ENCODE results near the gene ATP5PB.

The ATP5PB gene

GRCh38 chr1:111486431-111486830, 37.2 kb downstream of the ATP5PB start:
- H3K9me3 ChIP-seq (ENCODE audit: control insufficient read depth, low read length): no peaks in the 10 kb centered on the region
- DNase-seq: no peak
- no peak overlapping the region for H3K4me3 ChIP-seq (ENCODE audit: insufficient read depth, low read depth, low read length, poor library complexity, severe bottlenecking)
- H3K4me1 ChIP-seq (ENCODE audit: control insufficient read depth, insufficient read depth, low read length, poor library complexity, severe bottlenecking): no peaks in the 10 kb centered on the region
- H3K27ac ChIP-seq (ENCODE audit: insufficient read depth, low read length, poor library complexity, severe bottlenecking): no peak overlapping the region
- no peaks in the 10 kb centered on the region for H3K27me3 ChIP-seq (replicated peaks; ENCODE audit: control insufficient read depth, insufficient read depth, low read length, poor library complexity, severe bottlenecking)
- no peaks in the 10 kb centered on the region for H3K36me3 ChIP-seq (ENCODE audit: control insufficient read depth, insufficient read depth, low read length)

GRCh38 chr1:111487133-111487532, 37.9 kb downstream of the ATP5PB start:
- no peak for DNase-seq
- Histone ChIP-seq H3K4me1 (ENCODE audit: control insufficient read depth, insufficient read depth, low read length, poor library complexity, severe bottlenecking) (no peaks in the 10 kb centered on the region), H3K4me3 (ENCODE audit: insufficient read depth, low read depth, low read length, poor library complexity, severe bottlenecking) (no peak overlapping the region), H3K36me3 (ENCODE audit: control insufficient read depth, insufficient read depth, low read length) (no peaks in the 10 kb centered on the region), H3K9me3 (ENCODE audit: control insufficient read depth, low read length) (no peaks in the 10 kb centered on the region), H3K27ac (ENCODE audit: insufficient read depth, low read length, poor library complexity, severe bottlenecking) (no peak overlapping the region), H3K27me3 (replicated peaks; ENCODE audit: control insufficient read depth, insufficient read depth, low read length, poor library complexity, severe bottlenecking) (no peaks in the 10 kb centered on the region)

DNA sequence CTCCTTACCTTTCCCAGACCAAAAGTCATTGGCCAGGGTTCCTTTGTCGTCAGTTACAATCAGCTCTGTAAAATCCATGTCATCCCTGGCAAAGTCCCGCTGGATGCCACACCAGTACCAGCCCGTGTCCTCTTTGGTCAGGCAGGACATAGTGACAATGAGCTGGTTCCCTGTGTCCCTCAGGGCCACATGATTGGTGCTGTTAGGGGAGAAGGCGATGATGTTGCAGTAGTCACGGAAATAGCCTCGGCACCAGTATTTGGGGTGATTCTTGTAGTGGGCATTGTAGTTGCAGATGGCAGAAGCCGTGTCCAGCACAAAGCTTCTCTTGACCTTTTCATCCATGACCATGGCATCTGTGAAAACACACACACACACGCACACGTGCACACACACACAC, 39.4 kb downstream of the ATP5PB start:
- Histone ChIP-seq H3K4me1 (ENCODE audit: control insufficient read depth, insufficient read depth, low read length, poor library complexity, severe bottlenecking) (no peaks in the 10 kb centered on the region), H3K27ac (ENCODE audit: insufficient read depth, low read length, poor library complexity, severe bottlenecking) (no peak overlapping the region), H3K36me3 (ENCODE audit: control insufficient read depth, insufficient read depth, low read length) (no peaks in the 10 kb centered on the region), H3K9me3 (ENCODE audit: control insufficient read depth, low read length) (no peaks in the 10 kb centered on the region), H3K4me3 (ENCODE audit: insufficient read depth, low read depth, low read length, poor library complexity, severe bottlenecking) (no peak overlapping the region), H3K27me3 (replicated peaks; ENCODE audit: control insufficient read depth, insufficient read depth, low read length, poor library complexity, severe bottlenecking) (no peaks in the 10 kb centered on the region)
- DNase-seq: no peak

GRCh38 chr1:111489604-111490003, 40.3 kb downstream of the ATP5PB start:
- Histone ChIP-seq H3K4me1 (ENCODE audit: control insufficient read depth, insufficient read depth, low read length, poor library complexity, severe bottlenecking) (no peaks in the 10 kb centered on the region), H3K36me3 (ENCODE audit: control insufficient read depth, insufficient read depth, low read length) (no peaks in the 10 kb centered on the region), H3K9me3 (ENCODE audit: control insufficient read depth, low read length) (no peaks in the 10 kb centered on the region), H3K4me3 (ENCODE audit: insufficient read depth, low read depth, low read length, poor library complexity, severe bottlenecking) (no peak overlapping the region), H3K27ac (ENCODE audit: insufficient read depth, low read length, poor library complexity, severe bottlenecking) (no peak overlapping the region), H3K27me3 (replicated peaks; ENCODE audit: control insufficient read depth, insufficient read depth, low read length, poor library complexity, severe bottlenecking) (no peaks in the 10 kb centered on the region)
- no peak for DNase-seq

- Histone ChIP-seq H3K27me3 (replicated peaks; ENCODE audit: control insufficient read depth, insufficient read depth, low read length, poor library complexity, severe bottlenecking) (no peaks in the 10 kb centered on the region), H3K4me1 (ENCODE audit: control insufficient read depth, insufficient read depth, low read length, poor library complexity, severe bottlenecking) (no peaks in the 10 kb centered on the region)
- DNase-seq: no peak
Observed at GRCh38 chr1:111490220-111490619, 41.0 kb downstream of the ATP5PB start.

DNA sequence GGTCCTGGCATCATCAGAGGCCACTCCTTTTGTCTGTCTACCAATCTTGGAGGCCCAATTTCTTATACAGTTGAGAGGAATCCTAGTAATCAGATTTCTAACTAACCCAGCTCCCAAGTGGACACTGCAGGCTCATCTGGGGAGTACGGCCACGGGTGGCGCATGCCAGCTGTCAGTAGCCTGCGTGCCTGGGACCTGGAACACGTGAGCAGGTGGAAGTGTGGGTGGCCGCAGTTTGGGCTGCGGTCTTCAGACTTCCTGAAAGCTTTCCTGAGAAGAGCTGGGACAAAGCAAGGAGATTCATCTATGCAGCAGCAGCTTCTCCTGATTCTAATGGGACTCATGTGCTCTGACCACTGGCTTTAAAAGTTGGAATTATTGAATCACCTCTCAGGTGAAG, 41.8 kb downstream of the ATP5PB start:
- H3K4me1 ChIP-seq (ENCODE audit: control insufficient read depth, insufficient read depth, low read length, poor library complexity, severe bottlenecking): no peaks in the 10 kb centered on the region
- H3K4me3 ChIP-seq (ENCODE audit: insufficient read depth, low read depth, low read length, poor library complexity, severe bottlenecking): no peak overlapping the region
- no peak overlapping the region for H3K27ac ChIP-seq (ENCODE audit: insufficient read depth, low read length, poor library complexity, severe bottlenecking)

More at GRCh38 chr1:111490220-111490619, 41.0 kb downstream of the ATP5PB start:
- Histone ChIP-seq H3K9me3 (ENCODE audit: control insufficient read depth, low read length) (no peaks in the 10 kb centered on the region), H3K4me3 (ENCODE audit: insufficient read depth, low read depth, low read length, poor library complexity, severe bottlenecking) (no peak overlapping the region), H3K36me3 (ENCODE audit: control insufficient read depth, insufficient read depth, low read length) (no peaks in the 10 kb centered on the region), H3K27ac (ENCODE audit: insufficient read depth, low read length, poor library complexity, severe bottlenecking) (no peak overlapping the region)

GRCh38 chr1:111496398-111496797, 47.1 kb downstream of the ATP5PB start:
- Histone ChIP-seq H3K4me3 (ENCODE audit: insufficient read depth, low read depth, low read length, poor library complexity, severe bottlenecking) (no peak overlapping the region), H3K36me3 (ENCODE audit: control insufficient read depth, insufficient read depth, low read length) (no peaks in the 10 kb centered on the region), H3K27me3 (replicated peaks; ENCODE audit: control insufficient read depth, insufficient read depth, low read length, poor library complexity, severe bottlenecking) (no peaks in the 10 kb centered on the region), H3K4me1 (ENCODE audit: control insufficient read depth, insufficient read depth, low read length, poor library complexity, severe bottlenecking) (no peaks in the 10 kb centered on the region), H3K9me3 (ENCODE audit: control insufficient read depth, low read length) (no peaks in the 10 kb centered on the region), H3K27ac (ENCODE audit: insufficient read depth, low read length, poor library complexity, severe bottlenecking) (no peak overlapping the region)
- no peak for DNase-seq

More for the DNA sequence above, 41.8 kb downstream of the ATP5PB start:
- Histone ChIP-seq H3K36me3 (ENCODE audit: control insufficient read depth, insufficient read depth, low read length) (no peaks in the 10 kb centered on the region), H3K27me3 (replicated peaks; ENCODE audit: control insufficient read depth, insufficient read depth, low read length, poor library complexity, severe bottlenecking) (no peaks in the 10 kb centered on the region), H3K9me3 (ENCODE audit: control insufficient read depth, low read length) (no peaks in the 10 kb centered on the region)
- no peak for DNase-seq

DNA sequence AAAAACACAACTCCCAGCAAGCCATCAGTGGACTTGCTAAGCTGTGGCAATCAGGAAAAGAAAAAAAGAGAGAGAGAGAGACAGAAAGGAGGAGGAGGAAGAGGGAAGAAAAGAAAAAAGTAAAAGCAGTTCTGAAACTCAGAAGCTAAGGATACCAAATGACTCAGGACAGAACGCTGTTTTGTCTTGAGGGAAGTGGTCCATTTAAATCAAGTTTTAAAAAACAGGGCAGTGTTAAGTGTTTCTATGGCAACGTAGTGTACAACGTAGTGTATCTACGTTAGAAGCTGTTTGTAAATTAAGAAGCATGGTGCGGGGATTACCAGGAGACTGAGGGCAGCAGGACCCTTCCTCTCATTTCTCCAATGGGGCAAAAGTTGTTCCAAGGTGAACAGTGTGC, 48.3 kb downstream of the ATP5PB start:
- Histone ChIP-seq H3K27me3 (replicated peaks; ENCODE audit: control insufficient read depth, insufficient read depth, low read length, poor library complexity, severe bottlenecking) (no peaks in the 10 kb centered on the region), H3K4me1 (ENCODE audit: control insufficient read depth, insufficient read depth, low read length, poor library complexity, severe bottlenecking) (peaks cover 2% of the 10 kb centered on the region), H3K9me3 (ENCODE audit: control insufficient read depth, low read length) (no peaks in the 10 kb centered on the region), H3K4me3 (ENCODE audit: insufficient read depth, low read depth, low read length, poor library complexity, severe bottlenecking) (no peak overlapping the region), H3K27ac (ENCODE audit: insufficient read depth, low read length, poor library complexity, severe bottlenecking) (no peak overlapping the region), H3K36me3 (ENCODE audit: control insufficient read depth, insufficient read depth, low read length) (no peaks in the 10 kb centered on the region)
- DNase-seq: no peak

DNA sequence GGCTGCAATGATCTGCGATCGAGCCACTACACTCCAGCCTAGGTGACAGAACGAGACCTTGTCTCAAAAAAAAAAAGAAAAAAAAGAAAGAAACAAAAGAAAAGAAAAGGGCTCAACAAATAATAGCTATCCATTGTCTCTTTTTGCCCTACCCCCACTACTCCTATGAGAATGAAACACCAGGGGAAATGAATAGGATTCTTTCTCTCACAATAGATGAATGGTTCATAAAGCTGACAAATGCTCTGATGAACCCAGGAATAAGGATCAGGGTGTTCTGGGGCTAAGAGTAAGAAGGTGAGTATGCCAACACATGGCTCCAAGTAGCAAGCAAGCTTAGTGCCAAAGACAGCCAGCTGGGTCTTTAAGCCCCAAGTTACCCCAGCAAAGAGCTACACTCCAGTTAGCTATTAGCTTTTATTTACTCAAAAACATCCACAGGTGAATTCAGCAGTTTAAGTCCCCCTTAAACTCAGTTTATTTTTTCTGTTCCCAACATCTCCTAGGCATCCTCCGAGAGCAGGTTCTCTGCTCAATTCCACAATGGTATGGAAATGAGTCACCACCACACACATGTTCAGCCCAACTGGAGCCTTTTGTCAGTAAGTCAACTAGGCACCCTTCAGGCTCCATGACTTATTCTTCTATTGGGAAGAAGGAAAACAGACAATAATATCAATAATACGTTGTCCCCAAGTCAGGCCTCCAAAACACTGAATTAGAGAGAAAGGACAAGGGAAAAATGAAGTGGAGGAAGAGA, 49.9 kb downstream of the ATP5PB start:
- Histone ChIP-seq H3K27ac (ENCODE audit: insufficient read depth, low read length, poor library complexity, severe bottlenecking) (no peak overlapping the region), H3K27me3 (replicated peaks; ENCODE audit: control insufficient read depth, insufficient read depth, low read length, poor library complexity, severe bottlenecking) (no peaks in the 10 kb centered on the region), H3K9me3 (ENCODE audit: control insufficient read depth, low read length) (no peaks in the 10 kb centered on the region), H3K4me3 (ENCODE audit: insufficient read depth, low read depth, low read length, poor library complexity, severe bottlenecking) (no peak overlapping the region), H3K4me1 (ENCODE audit: control insufficient read depth, insufficient read depth, low read length, poor library complexity, severe bottlenecking) (peaks cover 18% of the 10 kb centered on the region), H3K36me3 (ENCODE audit: control insufficient read depth, insufficient read depth, low read length) (no peaks in the 10 kb centered on the region)
- no peak for DNase-seq

DNA sequence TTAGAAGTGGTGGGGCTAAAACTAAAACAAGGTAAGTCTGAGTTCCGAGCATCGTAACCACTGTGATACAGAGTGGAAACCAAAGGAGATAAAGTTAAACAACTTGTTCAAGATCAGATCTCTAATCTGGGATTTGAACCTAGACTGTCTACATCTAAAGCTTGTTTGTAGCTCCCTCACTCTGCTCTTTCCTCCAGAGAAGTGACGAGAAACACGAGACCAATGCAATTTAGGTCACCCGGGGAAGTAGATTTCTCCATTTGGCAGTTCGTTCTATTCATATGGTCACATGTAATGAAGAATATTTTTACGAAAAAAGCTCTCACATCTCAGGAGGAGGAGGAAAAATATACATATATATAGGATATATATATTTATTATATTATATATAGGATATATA, 52.4 kb downstream of the ATP5PB start:
- Histone ChIP-seq H3K4me3 (ENCODE audit: insufficient read depth, low read depth, low read length, poor library complexity, severe bottlenecking) (no peak overlapping the region), H3K4me1 (ENCODE audit: control insufficient read depth, insufficient read depth, low read length, poor library complexity, severe bottlenecking) (peaks cover 42% of the 10 kb centered on the region), H3K27me3 (replicated peaks; ENCODE audit: control insufficient read depth, insufficient read depth, low read length, poor library complexity, severe bottlenecking) (no peaks in the 10 kb centered on the region), H3K36me3 (ENCODE audit: control insufficient read depth, insufficient read depth, low read length) (no peaks in the 10 kb centered on the region), H3K9me3 (ENCODE audit: control insufficient read depth, low read length) (no peaks in the 10 kb centered on the region), H3K27ac (ENCODE audit: insufficient read depth, low read length, poor library complexity, severe bottlenecking) (no peak overlapping the region)
- DNase-seq: no peak

All from effector memory CD4-positive, alpha-beta T cell (primary cell).